GM18511 (cell line): ENCODE data around the gene NME4.
"Not testable (repeated sequence)": the region's sequence is repeated elsewhere in the genome, so short reads cannot be mapped to it uniquely, and the experiment has no call there.

Experiments used
- ATAC-seq: cut with Tn5 transposase; IDR thresholded peaks from one replicate; pipeline ENCODE4 v1.9.1; 2021; ENCODE audit warnings: mild to moderate bottlenecking, moderate library complexity; ENCODE audit not compliant: unreplicated experiment

The NME4 gene

GRCh38 chr16:396199-396598 is 800 bp upstream of the NME4 start:
- ATAC-seq = no peak

- ATAC-seq = no peak
These were observed 394 bp upstream of the NME4 start for GRCh38 chr16:396605-397004.

- ATAC-seq = no peak
These were observed 835 bp downstream of the NME4 start for GRCh38 chr16:397736-398332.

GRCh38 chr16:398561-399339 is 1.8 kb downstream of the NME4 start:
- no peak for ATAC-seq

- no peak for ATAC-seq
These were observed 2.5 kb downstream of the NME4 start for GRCh38 chr16:399340-400019.

GRCh38 chr16:400061-400591 is 3.1 kb downstream of the NME4 start:
- no peak for ATAC-seq

- peak; percentile 65 for ATAC-seq
These were observed 4.7 kb downstream of the NME4 start, which contains the start of gene DECR2 for GRCh38 chr16:401468-402348. Gene DECR2, plus strand, starts transcription at chr16:401885. Its CDS starts 79 bp downstream, at chr16:401964.

- ATAC-seq = no peak
These were observed 8.0 kb downstream of the NME4 start for GRCh38 chr16:404971-405486.

GRCh38 chr16:405548-406506 is 8.8 kb downstream of the NME4 start:
- ATAC-seq = no peak

GRCh38 chr16:407253-407652 is 10.3 kb downstream of the NME4 start:
- ATAC-seq = no peak

- no peak for ATAC-seq
These were observed 13.6 kb downstream of the NME4 start for GRCh38 chr16:410516-411178.

GRCh38 chr16:411576-412265 is 14.7 kb downstream of the NME4 start:
- ATAC-seq = no peak

- ATAC-seq = no peak
These were observed 17.6 kb downstream of the NME4 start for GRCh38 chr16:414395-415169.

GRCh38 chr16:415170-415498 is 18.1 kb downstream of the NME4 start:
- ATAC-seq = not testable (repeated sequence)

GRCh38 chr16:422179-422578 is 25.2 kb downstream of the NME4 start:
- not testable (repeated sequence) for ATAC-seq

GRCh38 chr16:424033-424622 is 27.1 kb downstream of the NME4 start:
- ATAC-seq = no peak

- no peak for ATAC-seq
These were observed 27.7 kb downstream of the NME4 start for GRCh38 chr16:424623-425081.
